Measurements from ENCODE around the gene MAP9. TPM values are rescaled to one million over a fixed set of nuclear protein-coding genes. Genes with fewer than 3 reads are reported as not detected.
"Not testable (repeated sequence)": the region's sequence is repeated elsewhere in the genome, so short reads cannot be mapped to it uniquely, and the experiment has no call there.

Gene MAP9
- total RNA-seq, 1 experiment from 2014 or later, result 5.7 TPM

DNA sequence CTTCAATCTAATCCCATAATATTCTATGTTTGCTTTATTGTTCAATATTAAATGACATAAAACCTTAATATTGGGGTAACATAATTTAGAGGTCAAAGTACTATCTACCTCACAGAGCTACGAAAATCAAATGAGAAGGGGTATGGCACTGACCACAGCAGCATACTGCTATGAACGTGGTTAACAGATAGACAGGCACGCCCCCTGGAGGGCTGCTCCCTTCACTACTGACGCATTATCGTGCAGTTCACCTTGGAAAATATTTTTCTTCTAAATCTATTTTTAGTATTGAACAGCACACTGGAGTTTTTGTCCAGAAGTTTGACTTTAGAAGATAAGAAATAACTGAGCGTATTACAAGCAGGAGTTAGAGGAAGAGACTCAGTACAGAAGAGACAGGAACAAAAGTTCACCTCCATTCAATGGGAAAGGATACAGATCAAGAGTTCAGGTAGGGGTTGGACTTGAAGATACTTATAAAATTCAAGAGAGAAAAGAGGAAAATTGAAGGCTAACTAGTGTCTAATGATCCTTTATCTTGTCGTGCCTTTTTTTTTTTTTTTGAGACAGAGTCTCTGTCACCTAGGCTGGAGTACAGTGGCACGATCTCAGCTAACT lies 22.7 kb downstream of the MAP9 start:
- peak; percentile 33 for DNase-seq (ENCODE audit: low read depth)

GRCh38 chr4:155342142-155342541 lies 34.6 kb downstream of the MAP9 start:
- peak; percentile 84 for DNase-seq (ENCODE audit: low read depth)

DNA sequence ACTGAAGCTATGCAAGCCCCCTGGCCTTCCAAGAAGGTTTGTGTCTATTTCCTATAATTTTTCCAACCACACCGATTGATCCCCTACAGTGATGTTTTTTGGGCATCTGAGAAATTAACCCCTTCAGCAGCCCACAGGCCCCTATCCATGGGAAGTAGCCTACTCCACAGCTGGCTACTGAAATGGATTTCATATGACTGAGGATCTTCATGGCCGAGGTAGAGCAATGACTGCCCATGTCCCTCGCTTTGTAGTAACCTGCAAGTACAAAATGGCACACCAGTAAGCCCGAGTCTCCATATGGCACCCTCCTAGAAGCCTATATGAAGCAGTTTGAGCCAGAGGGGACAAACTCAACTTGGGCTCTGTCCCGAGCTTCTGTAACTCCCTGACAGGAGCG lies 36.8 kb downstream of the MAP9 start:
- no peak for DNase-seq (ENCODE audit: low read depth)

- DNase-seq (ENCODE audit: low read depth), result no peak
Measured at GRCh38 chr4:155339588-155339987, 37.2 kb downstream of the MAP9 start.

DNA sequence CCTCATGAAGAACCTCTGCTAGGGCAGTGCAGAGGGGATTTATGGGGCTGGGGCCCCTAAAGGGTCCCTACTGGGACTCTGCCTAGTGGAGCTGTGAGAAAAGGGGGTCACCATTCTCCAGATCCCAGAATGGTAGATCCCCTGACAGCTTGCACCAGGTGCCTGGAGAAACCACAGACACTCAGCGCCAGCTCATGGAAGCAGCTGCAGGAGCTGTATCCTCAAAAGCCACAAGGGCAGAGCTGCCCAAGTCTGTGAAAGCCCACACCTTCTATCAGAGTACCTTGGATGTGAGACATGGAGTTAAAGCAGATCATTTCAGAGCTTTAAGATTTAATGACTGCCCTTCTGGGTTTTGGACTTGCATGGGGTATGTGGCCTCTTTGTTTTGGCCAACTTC lies 38.6 kb downstream of the MAP9 start:
- no peak for DNase-seq (ENCODE audit: low read depth)

DNA sequence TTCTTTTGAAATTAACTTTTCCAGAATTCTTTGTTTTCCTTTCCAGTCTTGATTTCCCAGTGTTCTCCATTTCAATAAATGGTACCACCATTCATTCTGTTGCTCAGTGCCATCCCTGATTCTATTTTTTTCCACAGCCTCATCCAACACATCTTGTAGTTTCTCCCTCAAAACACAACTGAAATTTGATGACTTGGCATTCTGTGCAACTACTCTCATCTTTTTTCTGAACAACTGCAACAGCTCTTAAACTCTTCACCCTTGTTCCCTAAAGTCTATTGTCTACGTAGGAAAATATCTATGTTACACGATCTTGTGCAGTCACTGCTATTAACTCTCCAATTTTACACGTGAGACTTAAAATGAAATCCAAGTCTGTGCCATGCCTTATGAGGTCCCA lies 40.5 kb downstream of the MAP9 start:
- no peak for DNase-seq (ENCODE audit: low read depth)

DNA sequence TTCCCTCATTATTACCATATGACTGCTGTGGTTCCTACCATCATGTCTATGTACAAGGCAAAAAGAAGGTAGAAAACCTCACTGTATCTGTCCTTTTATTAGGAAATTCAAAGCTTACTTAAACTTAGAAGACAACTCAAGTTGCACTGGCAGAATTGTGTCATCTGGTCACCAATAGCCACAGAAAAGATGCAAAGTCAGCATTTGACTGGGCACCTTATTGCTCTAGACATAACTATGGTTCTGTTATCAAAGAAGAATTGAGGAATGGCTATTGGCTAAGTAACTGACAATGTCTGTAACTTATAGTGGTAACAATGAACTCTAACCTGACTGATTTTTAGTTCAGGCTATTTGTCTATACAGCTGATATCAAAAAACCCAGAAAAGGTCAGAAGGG lies 45.3 kb downstream of the MAP9 start:
- no peak for DNase-seq (ENCODE audit: low read depth)

GRCh38 chr4:155322782-155323181 lies 54.0 kb downstream of the MAP9 start:
- DNase-seq (ENCODE audit: low read depth), result no peak

- DNase-seq (ENCODE audit: low read depth), result no peak
Measured at GRCh38 chr4:155321006-155321405, 55.8 kb downstream of the MAP9 start.

DNA sequence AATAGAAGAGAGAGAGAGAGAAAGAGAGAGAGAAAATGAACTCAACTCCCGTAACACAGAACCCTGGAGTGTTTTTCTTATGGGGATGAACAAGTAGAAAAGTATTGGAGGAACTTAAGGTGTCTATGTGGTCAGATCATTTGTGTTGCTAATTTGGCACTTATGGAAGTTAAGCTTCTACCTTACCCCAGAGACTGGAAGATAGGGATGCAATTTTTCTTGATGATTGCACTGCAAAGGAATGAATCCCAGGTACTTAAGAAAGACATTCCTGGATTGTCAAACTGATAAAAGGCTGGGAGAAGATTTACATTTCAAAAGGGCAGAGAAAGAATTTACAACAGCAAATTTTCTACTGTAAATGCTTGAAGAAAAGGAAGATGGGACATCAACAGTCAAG lies 57.2 kb downstream of the MAP9 start:
- DNase-seq (ENCODE audit: low read depth), result no peak

GRCh38 chr4:155312027-155312426 lies 64.7 kb downstream of the MAP9 start:
- DNase-seq (ENCODE audit: low read depth), result not testable (repeated sequence)

GRCh38 chr4:155307731-155308277 lies 69.0 kb downstream of the MAP9 start:
- no peak for DNase-seq (ENCODE audit: low read depth)

- DNase-seq (ENCODE audit: low read depth), result no peak
Measured at GRCh38 chr4:155305619-155306018, 71.1 kb downstream of the MAP9 start.

DNA sequence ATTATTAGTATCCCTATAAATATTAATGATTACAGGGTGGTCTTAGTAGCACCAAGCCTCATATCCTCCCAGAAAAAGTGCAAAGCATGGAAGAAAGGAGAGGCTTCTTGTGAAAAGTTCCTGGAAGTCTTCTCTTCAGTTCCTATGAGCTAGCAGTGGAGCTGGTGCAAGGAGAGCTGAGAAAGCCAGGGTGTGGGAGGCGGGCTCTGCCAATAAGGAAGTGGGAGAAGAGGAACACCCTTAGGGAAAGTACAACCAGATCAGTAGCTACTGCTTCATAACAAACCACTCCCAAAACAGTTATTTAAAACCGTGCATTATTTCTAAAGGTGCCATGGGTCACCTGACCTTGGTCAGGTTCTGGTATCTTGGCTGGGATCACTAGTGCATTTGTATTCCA lies 72.4 kb downstream of the MAP9 start:
- no peak for DNase-seq (ENCODE audit: low read depth)

GRCh38 chr4:155299103-155299502 lies 77.7 kb downstream of the MAP9 start:
- no peak for DNase-seq (ENCODE audit: low read depth)

Small RNAs within 50 kb of the gene (small RNA-seq; reads per million reads assigned to genes)
- gene AC097467.4, result not detected
- not detected for gene YWHAEP4

Other genes starting within 250 kb of the MAP9 start
- gene NPY2R, start 168.3 kb downstream of the MAP9 start, total RNA-seq (2014; rRNA removed; shearing (Covaris generic)), result not detected in 2 replicates

All from HT1080 (cell line).